ENCODE measurements around the gene MALSU1. TPM values are rescaled to one million over a fixed set of nuclear protein-coding genes. Genes with fewer than 3 reads are reported as not detected.

Gene MALSU1
- total and polyA plus RNA-seq, 4 donors: 26.8 to 51.7 (median 45.1) TPM

- H3K9ac ChIP-seq (ENCODE audit: insufficient read depth in 1 of 2, low read length in 2 of 2): no peak overlapping the region
- 77 to 89% methylated on average over 7 of the region's 7 CpGs for WGBS, 2 donors
- DNase-seq (no peak), ATAC-seq (ENCODE audit: insufficient read depth, low FRiP score) (no peak)
- no peaks in the 10 kb centered on the region for H3K4me1 ChIP-seq (ENCODE audit: control insufficient read depth in 5 of 5, insufficient read depth in 5 of 5, low read length in 5 of 5)
- H3K9me3 ChIP-seq (ENCODE audit: control insufficient read depth in 4 of 4, insufficient read depth in 3 of 4, low read length in 3 of 4): peaks cover 0 to 2% (median 0%) of the 10 kb centered on the region in 4 donors
- peaks cover 0 to 2% (median 0%) of the 10 kb centered on the region in 3 donors for H3K27me3 ChIP-seq (ENCODE audit: control insufficient read depth in 3 of 3, insufficient read depth in 3 of 3, low read length in 2 of 3)
- TF ChIP-seq CTCF (IDR thresholded peaks at IDR 0.05; ENCODE audit: control extremely low read depth, extremely low read depth): no peak
- no peak overlapping the region for H3K4me3 ChIP-seq
- no peak overlapping the region for H3K27ac ChIP-seq (ENCODE audit: low read depth in 1 of 2, low read length in 1 of 2)
- H3K36me3 ChIP-seq (ENCODE audit: control insufficient read depth in 4 of 4, insufficient read depth in 4 of 4, low read length in 4 of 4): peaks cover 0 to 14% (median 0%) of the 10 kb centered on the region in 4 donors
Measured at GRCh38 chr7:23256731-23257130, 42.4 kb upstream of the MALSU1 start.

- no peak for TF ChIP-seq CTCF (IDR thresholded peaks at IDR 0.05; ENCODE audit: control extremely low read depth, extremely low read depth)
- no peak overlapping the region for H3K27ac ChIP-seq (ENCODE audit: low read depth in 1 of 2, low read length in 1 of 2)
- 83 to 88% methylated on average over 10 of the region's 10 CpGs for WGBS, 2 donors
- no peak overlapping the region for H3K9ac ChIP-seq (ENCODE audit: insufficient read depth in 1 of 2, low read length in 2 of 2)
- no peaks in the 10 kb centered on the region for H3K9me3 ChIP-seq (ENCODE audit: control insufficient read depth in 4 of 4, insufficient read depth in 3 of 4, low read length in 3 of 4)
- no peak for ATAC-seq (ENCODE audit: insufficient read depth, low FRiP score)
- H3K4me1 ChIP-seq (ENCODE audit: control insufficient read depth in 5 of 5, insufficient read depth in 5 of 5, low read length in 5 of 5): no peaks in the 10 kb centered on the region
- peaks cover 0 to 2% (median 0%) of the 10 kb centered on the region in 3 donors for H3K27me3 ChIP-seq (ENCODE audit: control insufficient read depth in 3 of 3, insufficient read depth in 3 of 3, low read length in 2 of 3)
- no peak overlapping the region for H3K4me3 ChIP-seq
- H3K36me3 ChIP-seq (ENCODE audit: control insufficient read depth in 4 of 4, insufficient read depth in 4 of 4, low read length in 4 of 4): peaks cover 0 to 19% (median 0%) of the 10 kb centered on the region in 4 donors
- DNase-seq: no peak
Measured at GRCh38 chr7:23260371-23260770, 38.8 kb upstream of the MALSU1 start.

- H3K4me1 ChIP-seq (ENCODE audit: control insufficient read depth in 5 of 5, insufficient read depth in 5 of 5, low read length in 5 of 5): no peaks in the 10 kb centered on the region
- H3K9me3 ChIP-seq (ENCODE audit: control insufficient read depth in 4 of 4, insufficient read depth in 3 of 4, low read length in 3 of 4): no peaks in the 10 kb centered on the region
- H3K27ac ChIP-seq (ENCODE audit: low read depth in 1 of 2, low read length in 1 of 2): no peak overlapping the region
- no peak overlapping the region for H3K9ac ChIP-seq (ENCODE audit: insufficient read depth in 1 of 2, low read length in 2 of 2)
- DNase-seq (peak; percentile 61 to 74 (median 72)), ATAC-seq (ENCODE audit: insufficient read depth, low FRiP score) (peak; percentile 34)
- no peak overlapping the region for H3K4me3 ChIP-seq
- peaks cover 0 to 2% (median 0%) of the 10 kb centered on the region in 3 donors for H3K27me3 ChIP-seq (ENCODE audit: control insufficient read depth in 3 of 3, insufficient read depth in 3 of 3, low read length in 2 of 3)
- TF ChIP-seq CTCF (IDR thresholded peaks at IDR 0.05; ENCODE audit: control extremely low read depth, extremely low read depth): peak; percentile 47
- 8 to 11% methylated on average over 7 of the region's 7 CpGs for WGBS, 2 donors
- peaks cover 0 to 16% (median 0%) of the 10 kb centered on the region in 4 donors for H3K36me3 ChIP-seq (ENCODE audit: control insufficient read depth in 4 of 4, insufficient read depth in 4 of 4, low read length in 4 of 4)
Measured at GRCh38 chr7:23261843-23262452, 37.2 kb upstream of the MALSU1 start.

Data from lung (tissue), 12 donors.